ENCODE results near the gene OR6F1.

GRCh38 chr1:247716546-247716945 is at the start of gene OR6F1:
- no peak for TF ChIP-seq CTCF (IDR thresholded peaks at IDR 0.05)
- TF ChIP-seq EP300 (IDR thresholded peaks at IDR 0.05): no peak
- no peak for TF ChIP-seq POLR2AphosphoS5 (IDR thresholded peaks at IDR 0.05)

Measured in esophagus muscularis mucosa (tissue), 4 donors.